Kidney (tissue), 14 donors: ENCODE data around the gene VWA8. TPM values are rescaled to one million over a fixed set of nuclear protein-coding genes. Genes with fewer than 3 reads are reported as not detected.

ENCODE experiments used
- DNase-seq, 5 donors: peaks; one replicate each; pipeline ENCODE4 v3.0.0-alpha.2; 2013 to 2020
- FAIRE-seq: peaks from 2 replicates; lab custom pipeline; 2012; peaks lifted over from hg19 to GRCh38; lab: Jason Lieb, UNC
- H3K27ac ChIP-seq, 2 donors: one replicate each; pipeline ENCODE4 v1.7.0; 2013; ENCODE audit warnings: low read depth in 2 of 2, low read length in 2 of 2, inconsistent platforms in 1 of 2
- H3K27me3 ChIP-seq: one replicate; pipeline ENCODE4 v1.7.1; 2013; ENCODE audit warnings: low read length, inconsistent platforms; ENCODE audit not compliant: control insufficient read depth, insufficient read depth
- H3K36me3 ChIP-seq, 3 donors: one replicate each; pipeline versions ENCODE4 v1.7.0 to v1.7.1; 2013; ENCODE audit warnings: low read length in 3 of 3, control low read depth in 1 of 3, inconsistent platforms in 1 of 3; ENCODE audit not compliant: insufficient read depth in 3 of 3, control insufficient read depth in 2 of 3
- H3K4me1 ChIP-seq, 3 donors: one replicate each; pipeline versions ENCODE4 v1.7.0 to v1.7.1; 2013; ENCODE audit warnings: low read length in 3 of 3, inconsistent platforms in 1 of 3, low read depth in 1 of 3; ENCODE audit not compliant: control insufficient read depth in 2 of 3, insufficient read depth in 2 of 3
- H3K4me3 ChIP-seq, 3 donors: one replicate each; pipeline versions ENCODE4 v1.7.0 to v1.8.1; 2013; ENCODE audit warnings: low read length in 3 of 3, control low read depth in 1 of 3, inconsistent platforms in 1 of 3
- H3K9ac ChIP-seq, 3 donors: one replicate each; pipeline versions ENCODE4 v1.7.0 to v1.7.1; 2013; ENCODE audit warnings: low read length in 3 of 3, control low read depth in 1 of 3, inconsistent platforms in 1 of 3
- H3K9me3 ChIP-seq, 3 donors: one replicate each; pipeline versions ENCODE4 v1.7.0 to v1.7.1; 2013; ENCODE audit warnings: low read length in 3 of 3, control low read depth in 1 of 3, inconsistent platforms in 1 of 3; ENCODE audit not compliant: control insufficient read depth in 2 of 3, insufficient read depth in 1 of 3
- CTCF ChIP-seq: IDR thresholded peaks from 3 replicates; pipeline ENCODE4 v1.5.1; 2012; ENCODE audit warnings: mild to moderate bottlenecking, moderate library complexity, borderline replicate concordance; ENCODE audit not compliant: insufficient read depth; ENCODE audit errors: extremely low read depth
- intact Hi-C: fragments of 100-400 bp; cut with DNase I; formaldehyde crosslinking; loops from one replicate; pipeline ENCODE4 v1.11.1; 2022
- polyA plus RNA-seq: library from polyadenylated mRNA; stranded (reverse); fragments of 350-450 nt; fragmentation: Illumina TruSeq; extraction: RNeasy Lipid Tissue Mini Kit (QIAGEN cat#74804); gene quantifications from one replicate; pipeline ENCODE4 v1.2.3, GENCODE V29; 2014; ENCODE audit warnings: low read depth, low replicate concordance; ENCODE audit not compliant: insufficient read depth
- total RNA-seq: library from RNA; stranded (reverse); fragmentation: NEBNext Ultra II Directional; extraction: Animal tissue kit (Norgen Biotek cat#: 25700); gene quantifications from one replicate; pipeline ENCODE4 v1.2.1, GENCODE V29; 2021
- donor health status: control.
- donor health status: control.
- donor health status: control.
- donor health status: control.
- donor health status: control.
- donor health status: DM: yes; HTN: yes; CAD: no.
- donor health status: Normal renal cell carcinoma (clear cell type).

The VWA8 gene
- total and polyA plus RNA-seq, 2 donors from 2014 or later, result 6.4 to 21.3 TPM

DNA sequence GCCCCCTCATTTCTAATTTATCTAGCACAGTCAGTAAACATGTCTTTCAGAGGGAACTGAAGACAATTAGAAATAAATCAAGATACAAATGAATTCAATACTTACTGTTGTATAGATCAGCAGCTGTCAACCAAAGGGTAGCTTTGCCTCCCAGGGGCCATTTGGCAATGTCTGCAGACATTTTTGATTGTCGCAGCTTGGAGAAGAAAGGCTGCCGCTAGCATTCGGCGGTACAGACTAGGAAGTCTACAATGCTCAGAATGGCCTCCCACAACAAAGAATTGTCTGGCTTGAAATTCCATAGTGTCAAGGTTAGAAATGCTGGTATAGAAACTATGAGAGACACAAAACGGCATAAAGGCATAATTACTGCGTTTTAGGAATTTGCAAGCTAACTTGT is 412.0 kb downstream of the VWA8 start:
- DNase-seq (no peak), FAIRE-seq (no peak)
- H3K9me3 ChIP-seq, result no peaks in the 10 kb centered on the region
- intact Hi-C loops, result no loop called here
- no peak overlapping the region for H3K27ac ChIP-seq
- no peaks in the 10 kb centered on the region for H3K4me1 ChIP-seq
- TF ChIP-seq CTCF, result no peak
- no peak overlapping the region for H3K9ac ChIP-seq
- H3K36me3 ChIP-seq, result no peaks in the 10 kb centered on the region
- H3K4me3 ChIP-seq, result no peak overlapping the region
- no peaks in the 10 kb centered on the region for H3K27me3 ChIP-seq

DNA sequence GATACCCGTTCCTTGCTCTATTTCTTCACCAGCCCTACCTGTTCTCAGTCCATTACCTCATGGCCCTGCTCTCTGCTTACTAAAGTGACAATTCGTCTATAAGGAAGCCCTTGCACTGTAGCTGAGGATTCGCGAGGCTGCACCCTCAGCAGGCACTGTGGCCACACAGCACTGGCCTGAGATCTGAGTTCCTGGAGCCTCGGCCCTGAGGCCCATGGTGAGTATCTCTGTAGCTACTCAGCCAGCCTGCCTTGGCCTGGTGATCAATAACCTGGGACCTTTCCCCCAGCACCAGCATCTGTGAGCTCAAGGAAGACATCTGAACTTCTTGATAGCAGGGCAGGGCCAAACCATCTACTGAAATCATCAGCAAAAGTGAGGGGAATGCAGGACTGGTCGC is 412.9 kb downstream of the VWA8 start:
- H3K4me3 ChIP-seq, result no peak overlapping the region
- no peaks in the 10 kb centered on the region for H3K4me1 ChIP-seq
- FAIRE-seq (no peak), DNase-seq (no peak)
- no peaks in the 10 kb centered on the region for H3K36me3 ChIP-seq
- TF ChIP-seq CTCF, result no peak
- intact Hi-C loops, result no loop called here
- H3K27me3 ChIP-seq, result no peaks in the 10 kb centered on the region
- no peaks in the 10 kb centered on the region for H3K9me3 ChIP-seq
- H3K27ac ChIP-seq, result peak overlapping the region in 1 of 2 donors; percentile 32
- H3K9ac ChIP-seq, result no peak overlapping the region

DNA sequence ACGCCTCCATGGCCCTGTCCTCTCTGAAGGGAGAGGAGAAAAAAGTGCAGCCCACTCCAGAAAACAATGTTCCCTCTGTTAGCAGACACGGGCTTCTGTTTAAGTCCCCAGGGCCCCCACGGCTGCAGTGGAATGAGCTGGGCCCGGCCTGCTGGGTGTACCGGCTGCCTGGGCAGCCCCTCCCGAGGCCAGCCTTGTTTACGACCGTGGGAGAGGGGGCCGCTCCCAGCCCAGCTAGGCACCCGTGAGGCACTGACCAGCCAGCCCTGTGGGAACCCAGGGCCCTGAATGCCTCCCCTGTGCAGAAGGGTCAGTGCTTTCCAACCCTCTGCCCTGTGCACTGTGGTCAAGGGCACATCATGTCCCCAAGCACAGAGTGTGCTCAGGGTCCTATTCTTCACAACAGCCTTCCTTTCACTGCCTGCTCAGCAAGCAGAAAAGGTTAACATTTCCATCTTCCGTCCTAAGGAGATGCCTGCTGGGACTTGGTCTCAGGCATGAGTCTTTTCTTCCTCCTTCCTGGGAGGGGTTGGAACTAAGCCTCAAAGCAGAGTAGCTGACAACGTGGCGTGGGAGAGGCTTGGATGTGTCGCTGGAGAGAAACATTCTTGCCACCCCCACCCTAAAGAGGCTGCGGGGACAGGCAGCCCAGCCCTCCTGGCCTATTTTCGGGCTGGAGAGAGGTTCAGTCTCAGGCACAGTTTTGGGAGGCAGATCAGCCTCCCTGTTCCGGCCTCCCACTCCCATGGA is 413.5 kb downstream of the VWA8 start:
- Histone ChIP-seq H3K36me3 (no peaks in the 10 kb centered on the region), H3K27ac (peak overlapping the region in 1 of 2 donors; percentile 32), H3K27me3 (no peaks in the 10 kb centered on the region), H3K4me3 (no peak overlapping the region), H3K4me1 (no peaks in the 10 kb centered on the region), H3K9me3 (no peaks in the 10 kb centered on the region), H3K9ac (no peak overlapping the region)
- TF ChIP-seq CTCF, result no peak
- intact Hi-C loops, result no loop called here
- peak in 2 of 5 donors; percentile 41 to 52 for DNase-seq
- FAIRE-seq, result no peak
